ENCODE data around the gene GALNT9.
"Not testable (repeated sequence)": the region's sequence is repeated elsewhere in the genome, so short reads cannot be mapped to it uniquely, and the experiment has no call there.

GALNT9 gene

GRCh38 chr12:132152411-132152821, 177.0 kb downstream of the GALNT9 start:
- no peak overlapping the region for H3K4me3 ChIP-seq (ENCODE audit: control insufficient read depth, low read depth, low read length)
- no peak for DNase-seq (ENCODE audit: low read depth)
- TF ChIP-seq, protein P1, sequence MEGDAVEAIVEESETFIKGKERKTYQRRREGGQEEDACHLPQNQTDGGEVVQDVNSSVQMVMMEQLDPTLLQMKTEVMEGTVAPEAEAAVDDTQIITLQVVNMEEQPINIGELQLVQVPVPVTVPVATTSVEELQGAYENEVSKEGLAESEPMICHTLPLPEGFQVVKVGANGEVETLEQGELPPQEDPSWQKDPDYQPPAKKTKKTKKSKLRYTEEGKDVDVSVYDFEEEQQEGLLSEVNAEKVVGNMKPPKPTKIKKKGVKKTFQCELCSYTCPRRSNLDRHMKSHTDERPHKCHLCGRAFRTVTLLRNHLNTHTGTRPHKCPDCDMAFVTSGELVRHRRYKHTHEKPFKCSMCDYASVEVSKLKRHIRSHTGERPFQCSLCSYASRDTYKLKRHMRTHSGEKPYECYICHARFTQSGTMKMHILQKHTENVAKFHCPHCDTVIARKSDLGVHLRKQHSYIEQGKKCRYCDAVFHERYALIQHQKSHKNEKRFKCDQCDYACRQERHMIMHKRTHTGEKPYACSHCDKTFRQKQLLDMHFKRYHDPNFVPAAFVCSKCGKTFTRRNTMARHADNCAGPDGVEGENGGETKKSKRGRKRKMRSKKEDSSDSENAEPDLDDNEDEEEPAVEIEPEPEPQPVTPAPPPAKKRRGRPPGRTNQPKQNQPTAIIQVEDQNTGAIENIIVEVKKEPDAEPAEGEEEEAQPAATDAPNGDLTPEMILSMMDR (conservative IDR thresholded peaks at IDR 0.05; ENCODE audit: control insufficient read depth, insufficient read depth, low read depth, low read length) = no peak

DNA sequence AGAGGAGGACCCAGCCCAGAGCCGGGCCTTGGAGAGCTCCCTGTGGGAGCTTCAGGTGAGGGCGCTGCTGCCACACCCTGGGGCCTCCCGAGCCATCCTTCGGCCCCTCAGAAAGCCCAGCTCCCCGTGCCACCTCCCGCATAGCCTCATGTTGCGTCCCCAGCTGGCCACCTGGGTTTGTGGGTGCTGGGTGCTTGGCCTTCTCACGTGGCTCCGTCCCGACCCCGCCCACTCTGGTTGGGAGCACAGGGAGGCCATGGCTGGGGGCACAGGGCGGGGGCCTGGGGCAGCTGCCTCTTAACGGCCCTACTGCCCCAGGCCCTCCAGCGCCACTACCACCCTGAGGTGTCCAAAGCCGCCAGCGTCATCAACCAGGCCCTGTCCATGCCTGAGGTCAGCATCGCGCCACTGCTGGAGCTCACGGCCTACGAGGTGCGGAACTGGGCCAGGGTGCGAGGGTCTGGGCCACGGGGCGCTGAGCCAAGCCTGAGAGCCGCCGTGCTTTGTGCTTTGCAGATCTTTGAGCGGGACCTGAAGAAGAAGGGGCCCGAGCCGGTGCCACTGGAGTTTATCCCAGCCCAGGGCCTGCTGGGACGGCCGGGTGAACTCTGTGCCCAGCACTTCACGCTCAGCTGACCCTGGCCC, 177.5 kb downstream of the GALNT9 start:
- H3K4me3 ChIP-seq (ENCODE audit: control insufficient read depth, low read depth, low read length) = no peak overlapping the region
- TF ChIP-seq, protein P1 (conservative IDR thresholded peaks at IDR 0.05; ENCODE audit: control insufficient read depth, insufficient read depth, low read depth, low read length) = no peak
- DNase-seq (ENCODE audit: low read depth) = no peak

DNA sequence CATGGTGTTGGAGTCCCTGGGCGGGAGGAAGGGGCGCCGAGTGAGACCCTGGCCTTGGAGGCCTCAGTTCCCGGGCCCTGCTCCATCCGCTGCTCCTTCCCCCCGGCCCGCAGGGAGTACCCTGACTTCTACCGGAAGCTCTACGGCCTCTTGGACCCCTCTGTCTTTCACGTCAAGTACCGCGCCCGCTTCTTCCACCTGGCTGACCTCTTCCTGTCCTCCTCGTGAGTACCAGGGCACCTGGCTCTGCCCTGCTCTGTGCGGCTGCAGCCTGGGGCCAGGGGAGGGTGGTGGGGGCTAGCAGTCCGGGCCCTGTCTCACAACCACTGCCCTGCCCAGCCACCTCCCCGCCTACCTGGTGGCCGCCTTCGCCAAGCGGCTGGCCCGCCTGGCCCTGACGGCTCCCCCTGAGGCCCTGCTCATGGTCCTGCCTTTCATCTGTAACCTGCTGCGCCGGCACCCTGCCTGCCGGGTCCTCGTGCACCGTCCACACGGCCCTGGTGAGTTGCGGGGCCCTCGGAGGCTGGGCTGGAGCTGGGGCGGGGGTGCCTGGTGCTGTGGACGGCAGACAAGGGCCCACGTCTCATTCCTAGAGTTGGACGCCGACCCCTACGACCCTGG, 178.1 kb downstream of the GALNT9 start:
- TF ChIP-seq, protein P1 (conservative IDR thresholded peaks at IDR 0.05; ENCODE audit: control insufficient read depth, insufficient read depth, low read depth, low read length) = no peak
- no peak overlapping the region for H3K4me3 ChIP-seq (ENCODE audit: control insufficient read depth, low read depth, low read length)
- DNase-seq (ENCODE audit: low read depth) = no peak

DNA sequence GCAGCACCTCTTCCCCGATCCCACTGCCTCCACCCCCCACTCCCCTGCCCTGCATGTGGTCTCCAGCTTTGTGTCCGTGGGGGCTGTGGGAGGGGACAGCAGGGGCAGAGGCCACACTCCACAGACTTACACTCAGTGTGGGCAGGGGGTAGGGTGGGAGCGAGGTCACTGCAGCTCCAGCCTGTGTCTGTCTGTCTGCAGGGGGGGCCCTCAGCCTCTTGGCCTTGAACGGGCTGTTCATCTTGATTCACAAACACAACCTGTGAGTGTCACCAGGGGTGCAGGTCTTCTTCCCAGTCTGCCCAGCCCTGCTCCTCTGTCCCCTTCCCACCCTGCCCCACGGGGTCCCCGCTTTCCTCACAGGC, 178.6 kb downstream of the GALNT9 start:
- DNase-seq (ENCODE audit: low read depth) = no peak
- H3K4me3 ChIP-seq (ENCODE audit: control insufficient read depth, low read depth, low read length) = no peak overlapping the region
- TF ChIP-seq, protein P1 (conservative IDR thresholded peaks at IDR 0.05; ENCODE audit: control insufficient read depth, insufficient read depth, low read depth, low read length) = no peak

DNA sequence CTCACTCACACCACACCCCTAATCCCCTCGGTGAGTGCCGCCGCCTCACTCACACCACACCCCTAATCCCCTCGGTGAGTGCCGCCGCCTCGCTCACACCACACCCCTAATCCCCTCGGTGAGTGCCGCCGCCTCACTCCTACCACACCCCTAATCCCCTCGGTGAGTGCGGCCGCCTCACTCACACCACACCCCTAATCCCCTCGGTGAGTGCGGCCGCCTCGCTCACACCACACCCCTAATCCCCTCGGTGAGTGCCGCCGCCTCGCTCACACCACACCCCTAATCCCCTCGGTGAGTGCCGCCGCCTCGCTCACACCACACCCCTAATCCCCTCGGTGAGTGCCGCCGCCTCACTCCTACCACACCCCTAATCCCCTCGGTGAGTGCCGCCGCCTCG, 179.9 kb downstream of the GALNT9 start:
- H3K4me3 ChIP-seq (ENCODE audit: control insufficient read depth, low read depth, low read length); DNase-seq (ENCODE audit: low read depth): not testable (repeated sequence)

GRCh38 chr12:132148368-132149045, 180.9 kb downstream of the GALNT9 start:
- H3K4me3 ChIP-seq (ENCODE audit: control insufficient read depth, low read depth, low read length) = no peak overlapping the region
- no peak for DNase-seq (ENCODE audit: low read depth)
- TF ChIP-seq, protein P1 (conservative IDR thresholded peaks at IDR 0.05; ENCODE audit: control insufficient read depth, insufficient read depth, low read depth, low read length) = no peak

Data from fibroblast of mammary gland (primary cell).